ENCODE data around the gene MLLT6.

Gene MLLT6

GRCh38 chr17:38676706-38677504, 28.2 kb upstream of the MLLT6 start:
- TF ChIP-seq CTCF (conservative IDR thresholded peaks at IDR 0.05; ENCODE audit: control insufficient read depth, insufficient read depth, low read depth, low read length): peak; percentile 99
- peak; percentile 80 for DNase-seq (ENCODE audit: low read depth)

DNA sequence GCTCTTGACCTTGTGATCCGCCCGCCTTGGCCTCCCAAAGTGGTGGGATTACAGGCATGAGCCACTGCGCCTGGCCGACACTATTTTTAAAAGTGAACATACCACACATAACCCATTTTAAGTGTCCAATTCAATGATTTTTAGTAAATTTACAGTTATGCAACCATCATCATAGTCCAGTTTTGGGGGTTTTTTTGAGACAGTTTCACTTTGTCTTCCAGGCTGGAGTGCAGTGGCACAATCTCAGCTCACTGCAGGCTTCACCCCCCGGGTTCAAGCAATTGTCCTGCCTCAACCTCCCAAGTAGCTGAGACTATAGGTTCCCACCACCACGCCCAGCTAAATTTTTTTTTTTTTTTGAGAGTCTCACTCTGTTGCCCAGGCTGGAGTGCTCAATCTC, 27.3 kb upstream of the MLLT6 start:
- no peak overlapping the region for H3K4me3 ChIP-seq (ENCODE audit: control insufficient read depth, low read depth, low read length)
- TF ChIP-seq CTCF (conservative IDR thresholded peaks at IDR 0.05; ENCODE audit: control insufficient read depth, insufficient read depth, low read depth, low read length): no peak
- no peak for DNase-seq (ENCODE audit: low read depth)

More at GRCh38 chr17:38676706-38677504, 28.2 kb upstream of the MLLT6 start:
- no peak overlapping the region for H3K4me3 ChIP-seq (ENCODE audit: control insufficient read depth, low read depth, low read length)

DNA sequence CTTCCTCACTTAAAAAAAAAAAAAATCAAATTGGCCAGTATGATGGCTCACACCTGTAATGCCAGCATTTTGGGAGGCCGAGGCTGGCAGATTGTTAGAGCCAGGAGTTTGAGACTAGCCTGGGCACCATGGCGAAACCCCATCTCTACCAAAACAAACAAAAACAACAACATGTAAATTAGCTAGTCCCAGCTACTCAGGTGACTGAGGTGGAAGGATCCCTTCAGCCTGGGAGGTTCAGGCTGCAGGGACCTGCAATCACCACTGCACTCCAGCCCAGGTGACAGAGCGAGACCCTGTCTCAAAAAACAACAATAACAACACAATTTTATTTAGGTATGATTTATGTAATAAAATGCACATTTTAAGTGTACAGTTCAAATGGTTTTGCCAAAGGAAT, 24.0 kb upstream of the MLLT6 start:
- H3K4me3 ChIP-seq (ENCODE audit: control insufficient read depth, low read depth, low read length): no peak overlapping the region
- TF ChIP-seq CTCF (conservative IDR thresholded peaks at IDR 0.05; ENCODE audit: control insufficient read depth, insufficient read depth, low read depth, low read length): no peak
- DNase-seq (ENCODE audit: low read depth): no peak

DNA sequence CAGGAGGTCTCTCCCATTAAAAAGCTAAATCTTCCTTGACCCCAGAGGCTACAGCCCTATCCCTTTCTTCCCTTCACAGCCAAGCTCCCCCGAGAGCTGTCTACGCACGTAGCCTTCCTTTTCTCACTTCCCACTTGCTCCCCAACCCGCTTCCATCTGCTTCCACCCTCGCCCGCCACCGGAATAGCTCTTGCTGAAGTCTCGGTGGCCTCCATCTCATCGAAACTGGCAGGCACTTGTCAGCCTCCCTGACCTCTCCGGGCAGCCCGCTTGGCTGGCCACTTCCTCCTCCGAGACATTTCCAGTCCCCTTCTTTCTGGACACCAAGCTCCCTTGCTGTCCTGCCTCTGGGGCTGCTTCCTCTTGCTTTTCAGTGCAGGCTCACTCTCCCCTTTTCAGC, 19.6 kb upstream of the MLLT6 start:
- no peak overlapping the region for H3K4me3 ChIP-seq (ENCODE audit: control insufficient read depth, low read depth, low read length)
- TF ChIP-seq CTCF (conservative IDR thresholded peaks at IDR 0.05; ENCODE audit: control insufficient read depth, insufficient read depth, low read depth, low read length): no peak
- no peak for DNase-seq (ENCODE audit: low read depth)

- H3K4me3 ChIP-seq (ENCODE audit: control insufficient read depth, low read depth, low read length): no peak overlapping the region
- TF ChIP-seq CTCF (conservative IDR thresholded peaks at IDR 0.05; ENCODE audit: control insufficient read depth, insufficient read depth, low read depth, low read length): no peak
- peak; percentile 71 for DNase-seq (ENCODE audit: low read depth)
These were observed 17.8 kb upstream of the MLLT6 start for GRCh38 chr17:38687286-38687685.

DNA sequence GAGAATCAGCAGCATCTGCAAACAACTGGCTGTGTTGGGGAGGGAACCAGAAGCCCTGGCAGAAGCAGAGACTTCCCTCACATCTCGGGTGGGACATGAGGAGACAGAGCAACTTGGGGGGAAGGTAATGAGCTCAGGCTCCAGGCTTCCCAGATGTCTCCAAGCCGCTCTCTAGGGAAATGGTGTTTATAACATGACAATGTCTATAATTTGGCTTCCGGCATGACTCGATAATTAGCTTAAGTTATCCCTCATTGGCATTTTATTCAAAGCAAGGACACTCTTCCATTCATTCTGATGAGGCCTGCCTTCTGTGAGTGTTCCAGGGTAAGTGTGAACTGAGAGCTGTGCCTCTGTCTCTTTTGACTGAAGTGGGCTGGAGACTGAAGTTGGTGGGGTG, 14.7 kb upstream of the MLLT6 start:
- TF ChIP-seq CTCF (conservative IDR thresholded peaks at IDR 0.05; ENCODE audit: control insufficient read depth, insufficient read depth, low read depth, low read length): no peak
- H3K4me3 ChIP-seq (ENCODE audit: control insufficient read depth, low read depth, low read length): no peak overlapping the region
- DNase-seq (ENCODE audit: low read depth): no peak

Measured in fibroblast of mammary gland (primary cell).